Inferior parietal cortex (tissue), 1 donor: ENCODE measurements around the gene CDCA5.

Experiments used
- DNase-seq: peaks from one replicate; pipeline ENCODE4 v3.0.0-alpha.2; 2016; ENCODE audit errors: extremely low spot score

The CDCA5 gene

GRCh38 chr11:65107751-65108468 is 24.1 kb upstream of the CDCA5 start:
- DNase-seq, result no peak

- no peak for DNase-seq
These were observed 23.2 kb upstream of the CDCA5 start for GRCh38 chr11:65107078-65107477.

- DNase-seq, result no peak
These were observed 20.8 kb upstream of the CDCA5 start for GRCh38 chr11:65104628-65105027.

GRCh38 chr11:65103476-65103875 is 19.6 kb upstream of the CDCA5 start:
- DNase-seq, result no peak

- peak; percentile 66 for DNase-seq
These were observed 18.6 kb upstream of the CDCA5 start for GRCh38 chr11:65102142-65103095.

- no peak for DNase-seq
These were observed 17.0 kb upstream of the CDCA5 start for GRCh38 chr11:65100674-65101350.

DNA sequence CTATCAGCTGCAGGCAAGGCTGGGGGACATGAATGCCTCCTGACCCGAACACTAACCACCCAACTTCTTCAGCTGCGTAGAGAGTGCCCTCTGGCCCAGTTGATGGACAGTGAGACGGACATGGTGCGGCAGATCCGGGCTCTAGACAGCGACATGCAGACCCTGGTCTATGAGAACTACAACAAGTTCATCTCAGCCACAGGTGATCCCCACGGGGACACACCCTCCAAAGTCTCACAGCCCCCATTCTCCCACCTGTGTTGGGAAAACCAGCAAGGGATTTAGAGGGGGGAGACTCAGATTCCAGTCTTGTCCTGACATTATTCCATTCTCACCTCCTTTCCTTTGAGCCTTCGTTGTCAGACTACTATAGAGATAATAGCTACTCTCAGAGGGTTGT is 13.1 kb upstream of the CDCA5 start:
- DNase-seq, result no peak

DNA sequence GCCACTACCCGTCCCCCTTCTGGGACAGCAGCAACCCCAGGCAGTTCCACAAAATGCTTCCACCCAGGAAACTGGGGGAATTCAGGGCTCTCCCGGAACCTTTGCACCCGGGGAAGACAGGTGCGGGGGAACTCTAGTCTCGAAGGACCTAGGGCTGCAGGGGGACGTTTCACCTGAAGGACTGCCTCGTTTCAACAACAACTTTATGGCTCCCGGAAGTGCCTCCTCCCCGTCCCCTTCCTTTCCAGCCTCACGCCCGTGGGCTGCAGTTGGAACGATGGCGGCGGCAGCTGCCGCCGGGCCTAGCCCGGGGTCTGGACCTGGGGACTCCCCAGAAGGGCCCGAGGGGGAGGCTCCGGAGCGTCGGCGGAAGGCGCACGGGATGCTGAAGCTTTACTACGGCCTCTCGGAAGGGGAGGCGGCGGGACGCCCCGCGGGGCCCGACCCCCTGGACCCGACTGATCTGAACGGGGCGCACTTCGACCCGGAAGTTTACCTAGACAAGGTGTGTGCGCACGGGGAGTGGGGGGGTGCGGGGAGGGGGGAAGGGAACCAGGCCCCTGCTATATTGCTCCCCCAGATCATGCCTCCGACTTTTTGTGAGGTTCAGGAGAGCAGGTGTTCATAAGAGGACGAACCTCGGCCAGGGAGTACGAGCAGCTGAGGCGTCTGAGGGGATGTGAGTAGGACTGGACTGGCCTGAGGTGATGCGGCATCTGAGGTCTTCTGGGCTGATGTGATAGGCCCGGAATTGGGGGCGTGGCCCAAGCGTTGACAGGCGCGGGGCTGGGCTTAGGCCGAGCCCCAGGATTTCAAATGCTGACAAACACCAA is 12.3 kb upstream of the CDCA5 start, which contains the start of gene VPS51:
Gene VPS51 (plus strand): TSS at position 241 of the 833 bp plus-strand sequence. CDS start 37 bp downstream, at position 278.
- peak; percentile 89 for DNase-seq

DNA sequence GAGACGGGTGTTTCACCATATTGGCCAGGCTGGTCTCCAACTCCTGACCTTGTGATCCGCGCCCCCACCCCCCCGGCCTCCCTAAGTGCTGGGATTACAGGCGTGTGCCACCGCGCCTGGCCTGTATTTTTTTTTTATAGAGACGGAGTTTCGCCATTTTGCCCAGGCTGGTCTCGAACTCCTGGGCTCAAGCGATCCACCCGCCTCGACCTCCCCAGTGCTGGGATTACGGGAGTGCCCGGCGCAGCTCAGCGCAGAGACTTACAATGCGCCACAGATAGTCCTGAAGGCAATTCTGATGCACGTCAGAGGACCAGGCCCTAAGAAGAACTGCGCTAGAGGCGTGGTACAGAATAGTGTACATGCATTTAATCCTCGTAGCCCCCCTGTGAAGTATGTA is 11.6 kb upstream of the CDCA5 start:
- no peak for DNase-seq

DNA sequence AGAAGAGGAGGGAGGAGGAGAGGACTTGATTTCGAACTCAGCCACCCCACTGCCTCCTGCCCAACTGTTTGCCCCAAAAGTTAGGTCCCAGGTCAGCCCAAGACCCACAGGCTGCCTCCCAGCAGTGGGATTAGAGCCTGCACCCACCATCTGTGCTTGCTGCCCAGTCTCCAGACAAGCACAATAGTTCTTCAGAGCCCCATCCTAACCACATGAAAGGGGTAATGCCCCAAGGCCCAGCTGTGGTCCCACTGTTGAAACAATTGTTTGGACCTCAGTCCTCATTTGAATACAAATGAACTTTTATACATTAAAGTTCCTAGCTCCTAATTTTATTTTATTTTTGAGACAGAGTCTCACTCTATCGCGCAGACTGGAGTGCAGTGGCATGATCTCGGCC is 6.8 kb upstream of the CDCA5 start:
- DNase-seq, result peak; percentile 34

GRCh38 chr11:65089621-65090020 is 5.8 kb upstream of the CDCA5 start:
- no peak for DNase-seq

- no peak for DNase-seq
These were observed 4.0 kb upstream of the CDCA5 start for GRCh38 chr11:65087827-65088226.

GRCh38 chr11:65087216-65087615 is 3.4 kb upstream of the CDCA5 start:
- no peak for DNase-seq

DNA sequence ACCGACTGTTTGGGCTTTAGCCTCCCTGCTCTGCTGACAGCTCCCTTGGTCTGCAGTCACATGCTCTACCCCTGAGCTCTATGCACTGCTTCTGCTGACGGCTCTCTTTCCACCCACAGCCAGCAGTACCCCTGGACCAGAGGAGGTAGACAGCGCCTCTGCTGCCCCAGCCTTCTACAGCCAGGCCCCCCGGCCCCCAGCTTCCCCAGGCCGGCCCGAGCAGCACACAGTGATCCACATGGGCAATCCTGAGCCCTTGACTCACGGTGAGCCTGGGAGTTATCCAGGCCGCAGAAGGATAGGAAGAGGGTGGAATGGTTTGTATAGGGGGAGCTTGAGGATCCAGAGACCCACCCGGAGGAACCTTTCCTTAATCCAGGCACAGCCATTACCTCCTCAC is 3.0 kb upstream of the CDCA5 start:
- no peak for DNase-seq

DNA sequence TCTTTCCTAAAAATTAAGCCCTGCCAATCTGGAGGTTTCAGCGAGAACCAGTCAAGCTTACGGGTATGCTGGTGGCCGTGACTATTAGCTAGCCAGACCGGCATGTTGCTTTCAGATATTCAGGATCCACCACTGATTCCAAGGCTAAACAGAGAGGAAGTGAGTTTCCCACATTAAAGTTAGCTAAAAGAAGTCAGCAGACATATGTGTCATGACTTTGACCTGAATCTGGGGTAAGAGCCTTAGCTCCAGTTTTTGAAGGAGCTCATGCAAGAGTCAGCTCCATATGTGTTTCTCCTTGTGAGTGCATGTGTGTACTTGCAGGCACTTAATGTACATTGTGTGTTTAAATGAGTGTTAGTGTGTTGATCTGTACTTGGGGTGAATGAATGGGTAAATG is 1.6 kb upstream of the CDCA5 start:
- no peak for DNase-seq

- no peak for DNase-seq
These were observed 947 bp upstream of the CDCA5 start for GRCh38 chr11:65084598-65085375.

GRCh38 chr11:65083134-65083833 is 556 bp downstream of the CDCA5 start:
- DNase-seq, result no peak

DNA sequence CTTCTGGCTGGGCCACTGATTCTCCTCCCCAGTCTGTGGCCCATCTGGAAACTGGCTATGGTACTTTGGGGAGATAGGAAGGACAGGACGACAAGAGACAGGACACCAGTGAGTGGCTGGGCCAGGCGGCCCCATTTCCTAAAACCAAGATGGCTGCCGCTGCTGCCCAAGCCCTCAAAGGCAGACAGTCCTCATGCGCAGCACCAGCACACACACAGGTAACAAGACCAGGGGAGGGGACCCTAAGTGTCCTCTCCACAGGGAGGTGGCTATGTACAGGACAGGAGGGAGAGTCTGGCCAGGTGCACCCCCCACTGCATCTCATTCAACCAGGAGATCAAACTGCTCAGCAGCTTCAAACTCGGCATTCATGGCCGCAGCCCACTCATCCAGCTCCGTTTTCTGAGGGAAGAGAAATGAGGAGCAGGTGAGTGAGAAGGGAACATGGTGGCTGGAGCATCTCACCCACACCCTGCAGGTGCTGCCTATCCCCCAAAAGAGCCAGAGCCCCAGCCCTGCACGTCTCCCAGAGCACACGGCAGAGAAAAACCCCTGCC is 5.0 kb downstream of the CDCA5 start:
- DNase-seq, result no peak

DNA sequence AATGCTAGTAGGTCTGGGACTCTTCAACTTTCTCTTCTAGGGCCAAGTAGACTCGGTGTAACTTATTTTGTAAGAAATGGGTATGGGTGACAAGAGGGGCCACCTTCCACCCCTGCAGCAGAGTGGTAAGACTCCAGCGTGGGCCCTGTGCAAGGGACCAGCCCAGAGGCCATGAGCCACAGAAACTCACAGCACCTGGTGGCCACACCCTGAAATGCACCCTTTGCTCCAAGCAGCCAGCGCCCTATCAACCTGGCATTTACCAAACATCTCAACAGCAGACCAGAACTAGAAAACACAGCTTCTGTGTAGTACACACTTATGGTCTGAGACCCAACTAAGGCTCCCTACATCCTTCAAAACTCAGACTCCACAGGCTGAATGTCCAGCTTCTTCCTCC is 5.7 kb downstream of the CDCA5 start:
- DNase-seq, result no peak

GRCh38 chr11:65077451-65077850 is 6.4 kb downstream of the CDCA5 start:
- no peak for DNase-seq
